HT-29 (cell line): ENCODE results near the gene RBP5. TPM values are rescaled to one million over a fixed set of nuclear protein-coding genes. Genes with fewer than 3 reads are reported as not detected.

Experiments used
- DNase-seq: peaks from one replicate; pipeline ENCODE4 v3.0.0-alpha.2; 2015; ENCODE audit warnings: low spot score
- total RNA-seq: library from RNA; depleted of rRNA; stranded (reverse); fragments of >200 nt; shearing (Covaris generic); gene quantifications from 2 replicates; pipeline ENCODE4 v1.2.3, GENCODE V29; 2014

RBP5 gene
- total RNA-seq, 1 experiment from 2014 or later: 0.41 TPM

DNA sequence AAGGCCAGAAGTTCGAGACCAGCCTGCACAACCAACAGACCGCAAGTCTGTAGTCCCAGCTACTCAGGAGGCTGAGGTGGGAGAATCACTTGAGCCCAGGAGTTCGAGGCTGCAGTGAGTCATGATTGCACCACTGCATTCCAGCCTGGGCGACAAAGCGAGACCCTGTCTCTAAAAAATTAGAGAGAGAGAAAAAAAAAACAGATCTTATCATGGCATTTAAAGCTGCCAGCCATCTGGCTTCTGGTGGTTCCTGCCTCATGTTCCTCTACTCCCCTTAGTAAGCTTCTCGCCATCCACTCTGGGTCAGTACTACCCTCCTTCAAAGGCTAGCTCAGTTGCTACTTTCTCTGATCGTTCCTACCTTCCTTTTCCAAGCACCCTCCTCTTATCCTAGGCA lies 17.5 kb upstream of the RBP5 start:
- no peak for DNase-seq

- DNase-seq: no peak
These were observed 17.0 kb upstream of the RBP5 start for GRCh38 chr12:7145671-7146070.

DNA sequence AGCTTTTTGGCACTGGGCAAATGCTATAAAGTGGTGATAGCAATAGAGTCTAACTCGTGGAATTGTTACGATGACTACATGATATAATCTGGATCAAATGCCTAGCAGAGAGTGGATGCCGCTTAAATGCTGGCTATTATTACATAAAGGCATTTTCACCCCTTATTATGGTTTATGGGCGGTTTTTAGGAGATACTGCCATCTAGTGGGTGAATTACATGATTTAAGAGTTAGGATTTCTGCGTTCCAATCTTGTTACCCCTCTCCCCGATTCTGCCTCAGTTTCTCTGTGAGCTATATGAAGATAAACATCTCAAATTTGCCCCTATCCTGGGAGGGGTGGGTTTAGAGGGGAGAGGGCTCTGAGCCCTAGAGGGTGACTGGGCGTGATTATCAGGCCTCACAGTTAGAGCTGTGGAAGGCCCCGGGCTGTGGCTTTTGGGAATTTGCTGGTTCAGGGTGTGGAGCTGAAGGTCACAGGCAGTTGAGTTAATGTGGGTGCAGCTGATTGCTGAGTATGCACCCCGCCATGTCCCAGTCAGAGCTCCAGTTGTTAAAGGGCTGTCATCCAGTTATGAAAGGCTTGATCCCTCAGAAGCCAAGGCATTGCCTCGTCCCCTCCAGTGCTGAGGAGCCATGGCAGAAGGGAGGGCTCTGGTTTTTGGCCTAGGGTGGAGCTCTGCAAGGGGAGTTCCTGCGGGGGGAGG lies 15.9 kb upstream of the RBP5 start:
- peak; percentile 52 for DNase-seq

- DNase-seq: no peak
These were observed 14.9 kb upstream of the RBP5 start for GRCh38 chr12:7143564-7143963.

DNA sequence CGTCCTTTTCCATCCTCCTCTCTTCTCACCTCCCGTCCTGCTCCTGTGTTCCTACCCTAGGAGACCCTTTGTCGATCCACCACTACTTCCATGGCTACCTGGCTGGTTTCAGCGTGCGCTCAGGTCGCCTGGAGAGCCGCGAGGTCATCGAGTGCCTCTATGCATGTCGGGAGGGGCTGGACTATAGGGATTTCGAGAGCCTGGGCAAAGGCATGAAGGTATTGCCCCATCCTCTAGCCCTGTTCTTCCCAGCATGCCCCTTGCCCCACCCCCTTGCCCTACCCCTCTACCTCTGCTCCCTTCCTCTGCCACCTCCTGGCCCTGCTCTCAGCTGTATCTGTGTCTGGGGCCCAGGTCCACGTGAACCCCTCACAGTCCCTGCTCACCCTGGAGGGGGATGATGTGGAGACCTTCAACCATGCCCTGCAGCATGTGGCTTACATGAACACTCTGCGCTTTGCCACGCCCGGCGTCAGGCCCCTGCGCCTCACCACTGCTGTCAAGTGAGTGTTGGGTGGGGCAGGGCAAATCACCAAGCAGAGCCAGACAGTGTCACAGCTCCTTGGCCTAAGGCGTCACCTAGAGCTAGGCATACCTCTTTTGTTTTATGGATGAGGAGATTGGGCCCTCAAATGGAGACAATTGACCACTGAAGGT lies 14.2 kb upstream of the RBP5 start:
- DNase-seq: no peak

DNA sequence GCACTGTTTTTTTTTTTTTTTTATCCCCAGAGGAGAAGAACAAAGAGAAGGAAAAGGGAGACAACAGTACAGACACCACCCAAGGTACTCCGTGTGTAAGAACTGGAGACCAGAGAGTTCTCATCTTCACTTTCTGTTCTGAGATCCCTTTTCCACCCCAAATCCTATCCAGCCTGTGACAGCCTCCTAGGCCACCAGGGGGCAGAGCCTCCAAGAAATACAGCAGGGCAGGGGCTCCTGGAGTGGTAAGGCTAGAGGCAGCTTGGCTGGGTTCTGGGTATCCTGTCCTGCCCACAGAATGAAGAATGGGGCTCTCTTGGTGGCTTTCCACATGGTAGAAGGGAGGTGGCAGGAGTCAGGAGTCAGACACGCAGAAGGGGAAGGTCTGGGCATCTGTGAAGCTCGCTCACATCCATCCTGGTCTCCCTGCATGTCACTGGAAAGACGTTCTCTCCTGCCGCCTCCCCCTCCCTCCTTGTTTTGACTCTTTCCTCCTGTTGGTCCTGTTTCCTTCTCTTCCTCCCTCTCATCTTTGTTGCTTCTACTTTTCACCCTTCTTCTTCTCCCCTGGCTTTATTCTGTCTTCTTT lies 13.5 kb upstream of the RBP5 start:
- DNase-seq: peak; percentile 60

DNA sequence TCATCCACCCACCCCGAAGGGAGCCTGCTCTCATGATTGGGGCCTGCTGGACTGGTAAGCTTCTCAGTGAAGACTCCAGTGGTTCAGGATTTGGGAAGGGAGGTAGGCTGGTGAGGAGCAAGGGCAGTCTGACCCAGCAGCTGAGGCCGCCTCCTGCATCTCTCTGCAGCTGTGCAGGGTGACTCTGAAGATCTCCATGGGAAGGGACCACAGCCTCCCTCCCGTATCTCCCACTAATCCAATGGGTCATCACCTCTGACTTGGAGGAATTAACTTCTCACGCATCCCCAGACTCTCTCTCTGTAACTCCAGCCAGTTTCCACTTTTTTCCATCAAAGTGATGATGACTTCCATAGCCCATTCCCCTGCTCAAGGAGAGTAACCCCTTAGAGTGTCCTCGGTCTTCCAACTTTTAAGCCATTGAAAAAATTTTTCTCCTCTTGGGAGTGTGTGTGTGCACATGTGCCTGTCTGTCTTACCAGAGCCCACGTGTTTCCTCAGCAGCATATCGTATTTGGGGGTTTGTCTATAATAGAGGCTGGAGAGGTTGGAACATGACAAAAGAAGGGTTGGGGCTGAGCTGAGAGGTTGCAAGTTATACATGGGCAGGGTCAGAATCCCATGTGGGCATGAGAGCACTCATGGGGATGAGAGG lies 12.8 kb upstream of the RBP5 start:
- DNase-seq: no peak

DNA sequence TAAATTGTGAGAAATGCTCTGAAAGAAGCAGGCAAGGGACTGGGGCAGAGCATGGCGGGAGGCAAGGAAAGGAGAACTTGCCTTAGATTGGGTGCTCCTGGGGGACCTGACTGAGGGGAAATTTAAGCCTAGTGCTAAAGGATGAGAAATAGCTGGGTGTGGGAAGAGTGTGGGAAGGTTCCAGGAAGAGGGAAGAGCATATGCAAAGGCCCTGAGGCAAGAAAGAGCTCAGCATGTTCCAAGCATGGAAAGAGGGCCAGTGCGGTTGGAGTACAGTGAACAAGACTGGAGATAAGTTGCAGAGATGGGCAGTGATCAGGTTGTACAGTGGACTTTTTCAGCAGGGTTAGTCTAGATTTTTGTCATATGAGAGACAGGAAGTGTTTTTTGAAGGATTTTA lies 10.5 kb upstream of the RBP5 start:
- no peak for DNase-seq

- DNase-seq: no peak
These were observed 9.2 kb upstream of the RBP5 start for GRCh38 chr12:7137908-7138307.

DNA sequence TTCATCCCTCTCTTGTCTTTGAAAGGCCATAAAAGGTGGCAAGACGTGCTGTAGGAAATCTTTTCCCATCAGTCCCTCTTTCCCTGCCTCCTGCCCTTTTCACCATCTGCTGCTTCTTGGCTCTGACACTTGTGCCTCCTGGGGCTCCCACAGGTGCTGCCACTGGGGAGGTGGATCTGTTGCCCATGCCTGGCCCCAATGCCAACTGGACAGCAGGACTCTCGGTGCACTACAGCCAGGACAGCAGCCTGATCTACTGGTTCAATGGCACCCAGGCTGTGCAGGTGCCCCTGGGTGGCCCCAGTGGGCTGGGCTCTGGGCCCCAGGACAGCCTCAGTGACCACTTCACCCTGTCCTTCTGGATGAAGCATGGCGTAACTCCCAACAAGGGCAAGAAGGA lies 8.0 kb upstream of the RBP5 start:
- DNase-seq: no peak

DNA sequence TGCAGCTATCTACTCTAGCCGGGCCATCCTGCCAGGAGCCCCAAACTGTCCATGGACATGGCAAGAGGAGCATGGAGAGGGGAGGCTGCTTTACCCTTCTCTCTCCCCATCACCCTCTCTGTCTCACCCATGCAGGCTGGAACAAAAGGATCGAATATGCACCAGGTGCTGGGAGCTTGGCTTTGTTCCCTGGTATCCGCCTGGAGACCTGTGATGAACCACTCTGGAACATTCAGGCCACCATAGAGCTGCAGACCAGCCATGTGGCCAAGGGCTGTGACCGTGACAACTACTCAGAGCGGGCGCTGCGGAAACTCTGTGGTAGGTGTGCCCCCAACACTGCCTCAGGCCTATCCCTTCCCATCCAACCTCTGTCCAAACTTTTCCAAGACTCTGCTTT lies 7.4 kb upstream of the RBP5 start:
- DNase-seq: no peak

- no peak for DNase-seq
These were observed 5.9 kb upstream of the RBP5 start for GRCh38 chr12:7134396-7135166.

DNA sequence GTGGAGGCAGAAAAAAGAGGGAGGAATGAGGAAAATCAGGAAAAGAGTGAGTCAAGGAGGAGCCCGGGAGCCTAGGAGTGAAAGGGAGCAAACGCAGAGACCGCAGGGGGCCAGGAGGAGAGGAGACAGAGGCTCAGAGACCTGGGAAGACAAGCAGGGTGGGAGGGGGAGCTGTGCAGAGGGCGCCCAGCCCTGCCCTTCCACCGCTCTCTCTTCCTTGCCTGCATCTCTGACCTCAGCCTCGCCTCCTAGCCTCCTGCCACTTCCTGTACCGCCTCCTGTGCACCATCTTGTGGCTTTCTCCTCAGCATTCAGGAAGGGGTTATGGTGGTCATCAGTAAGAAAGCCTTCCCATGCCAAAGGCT lies 2.8 kb upstream of the RBP5 start:
- DNase-seq: no peak

GRCh38 chr12:7130701-7131501 lies 2.2 kb upstream of the RBP5 start:
- peak; percentile 22 for DNase-seq

DNA sequence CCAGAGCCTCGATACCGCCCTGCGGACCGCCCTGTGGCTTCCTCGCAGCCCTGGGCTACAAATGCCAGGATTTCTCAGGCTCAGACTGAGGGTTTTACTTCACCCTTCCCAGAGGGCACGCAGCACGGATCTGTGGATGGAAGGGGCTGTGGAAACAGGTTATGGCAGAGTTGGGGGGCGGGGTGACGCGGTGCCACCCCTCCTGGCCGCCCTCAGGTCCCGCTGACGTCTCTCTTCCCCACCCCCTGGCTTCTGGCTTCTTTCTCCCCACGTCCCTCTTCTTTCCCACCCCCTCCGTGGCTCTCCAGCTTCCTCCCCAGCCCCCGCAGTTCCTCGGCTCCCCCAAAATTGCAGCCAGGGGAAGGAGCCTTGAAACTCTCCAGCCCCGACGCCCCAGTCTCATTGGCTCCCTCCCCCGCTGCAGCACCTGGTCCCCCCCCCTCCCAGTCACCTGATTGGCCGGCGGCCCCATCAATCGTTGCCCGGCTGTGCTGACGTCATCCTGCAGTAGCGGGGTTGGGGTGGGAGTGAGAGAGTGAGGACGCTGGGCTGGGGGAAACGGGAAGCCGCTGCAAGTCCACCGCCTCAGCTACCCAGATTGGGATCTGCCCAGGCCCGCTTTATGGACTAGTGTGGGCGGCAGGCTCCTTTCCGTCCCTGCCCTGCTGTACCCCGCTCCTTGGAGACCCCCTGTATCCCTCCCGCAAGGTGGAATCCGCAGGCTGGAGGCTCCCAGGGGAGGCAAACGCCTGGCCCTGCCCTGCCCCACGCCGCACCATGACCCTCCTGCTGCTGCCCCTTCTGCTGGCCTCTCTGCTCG lies 1.4 kb upstream of the RBP5 start, which contains the start of gene CLSTN3:
Gene CLSTN3, plus strand, starts transcription at position 500 of the 820 bp plus-strand sequence. Its CDS starts 278 bp downstream, at position 778.
- peak; percentile 40 for DNase-seq

DNA sequence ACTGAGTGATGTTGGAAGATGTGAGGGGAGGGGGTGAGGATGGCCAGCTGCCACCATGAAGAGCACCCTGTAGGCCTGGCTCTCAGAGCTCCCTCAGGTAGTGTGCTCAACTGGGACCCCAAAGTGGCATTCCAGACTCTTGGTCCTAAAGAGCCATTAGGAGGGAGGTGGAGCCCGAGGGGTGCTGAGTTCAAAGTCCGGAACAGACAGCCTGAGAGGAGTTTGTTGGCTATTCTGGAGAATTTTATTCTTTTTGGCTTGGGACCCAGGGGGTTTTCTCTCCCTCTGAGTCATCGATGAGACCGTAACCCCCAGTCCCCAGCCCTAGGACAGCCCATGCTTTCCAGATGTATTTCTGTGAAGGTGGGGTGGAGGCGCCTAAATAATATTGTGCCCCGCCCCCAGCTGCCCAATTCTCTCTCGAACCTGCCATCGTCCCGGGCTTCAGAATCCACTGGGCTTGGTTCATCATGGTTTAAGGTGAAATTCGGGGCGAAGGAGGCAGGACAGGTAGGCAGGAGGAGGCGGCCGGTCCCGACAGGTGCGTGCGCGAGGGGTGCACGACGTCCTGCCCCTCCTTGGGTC lies 690 bp upstream of the RBP5 start:
- DNase-seq: peak; percentile 2

- DNase-seq: peak; percentile 8
These were observed 618 bp downstream of the RBP5 start for GRCh38 chr12:7127916-7128626.

- DNase-seq: no peak
These were observed 3.0 kb downstream of the RBP5 start for GRCh38 chr12:7125632-7126227.
